Stimulated activated CD4-positive, alpha-beta T cell treated with anti-CD3 and anti-CD28 coated beads, Interleukin-4, amount 100 ng/mL, for 48 hours (primary cell): ENCODE results near the gene SLC25A48.

ENCODE experiments used
- DNase-seq, 2 donors: peaks; one replicate each; pipeline ENCODE4 v3.0.0-alpha.2; 2020; ENCODE audit warnings: low read depth in 2 of 2

SLC25A48 gene

DNA sequence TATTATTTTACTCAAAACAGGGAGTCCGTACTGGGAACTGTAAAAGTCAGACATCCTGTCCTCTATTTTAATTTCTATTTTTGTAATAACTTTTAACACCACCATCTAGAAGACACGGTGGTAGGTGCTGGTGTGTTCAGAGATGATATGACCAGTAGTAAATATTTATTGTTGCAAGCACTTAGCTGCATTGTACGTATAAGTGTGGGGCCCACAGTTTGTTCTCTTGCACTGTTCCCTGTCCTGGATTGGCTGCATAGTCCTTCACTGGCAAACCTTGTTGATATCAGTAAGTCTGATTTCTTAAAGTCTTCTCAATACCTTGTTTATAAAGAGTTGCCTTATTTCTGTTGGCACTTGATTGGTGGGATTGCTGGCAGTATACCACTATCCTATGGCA lies 85.7 kb downstream of the SLC25A48 start:
- DNase-seq = no peak

DNA sequence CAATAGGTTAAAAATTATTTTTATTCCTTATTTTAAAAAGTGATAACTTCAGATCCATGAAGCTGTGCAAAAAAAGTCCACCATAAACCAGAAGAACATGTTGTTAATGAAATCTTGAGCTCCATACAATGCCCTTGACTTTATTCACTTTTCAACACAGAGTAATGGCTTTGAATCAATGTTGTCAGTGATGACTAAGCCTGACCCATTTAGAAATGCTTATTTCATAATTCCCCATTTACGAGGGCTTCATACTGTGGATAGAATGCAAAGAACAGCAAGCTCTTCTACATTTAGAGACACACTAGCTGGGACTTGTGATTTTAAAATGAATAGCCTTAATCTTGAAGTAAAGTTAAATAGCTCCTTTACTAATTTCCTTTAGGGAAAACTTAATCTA lies 86.9 kb downstream of the SLC25A48 start:
- no peak for DNase-seq

DNA sequence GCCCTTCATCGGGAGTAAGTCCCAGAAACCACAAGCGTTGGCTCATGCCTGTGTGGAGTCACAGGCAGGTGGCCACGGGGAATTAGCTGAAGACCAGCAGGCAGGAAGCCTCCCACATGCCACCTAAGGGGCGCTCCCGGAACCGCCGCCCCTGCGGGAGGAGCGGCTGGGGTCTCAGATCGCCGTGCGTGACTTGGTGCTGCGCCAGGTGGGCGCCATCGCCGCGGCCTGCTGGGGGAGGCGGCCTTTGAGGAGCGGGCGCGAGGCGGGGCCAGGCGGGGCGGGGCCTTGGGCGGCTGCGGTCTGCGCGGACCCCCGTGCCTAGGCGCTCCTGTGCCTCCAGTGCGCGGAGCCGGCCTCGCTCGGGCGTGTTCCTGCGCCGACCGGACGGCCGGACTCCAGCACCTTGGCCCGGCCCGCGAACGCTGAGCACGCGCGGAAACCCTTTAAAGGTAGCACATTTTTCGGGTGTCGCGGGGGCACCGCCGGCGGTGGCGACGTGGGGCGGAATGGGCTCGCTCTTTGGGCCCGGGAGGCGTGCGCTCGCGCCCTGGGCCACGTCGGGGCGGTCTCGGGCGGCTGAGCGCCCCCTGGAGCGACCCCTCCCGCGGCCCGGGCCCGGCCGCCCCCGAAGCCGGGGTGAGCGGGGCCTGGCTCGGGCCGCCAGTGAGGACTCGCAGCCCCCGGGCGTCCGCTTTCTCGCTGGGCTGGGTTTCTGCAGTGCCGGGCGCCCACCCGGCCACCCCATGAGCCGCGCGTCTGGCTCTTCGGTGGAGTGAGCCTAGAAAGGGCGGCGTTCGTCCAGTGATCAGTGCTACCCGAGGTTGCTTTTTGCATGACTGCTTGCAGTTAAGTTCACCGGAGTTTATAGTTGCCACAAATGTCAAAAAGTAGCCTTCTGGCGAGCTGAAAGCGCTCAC lies 95.8 kb downstream of the SLC25A48 start:
- no peak for DNase-seq

DNA sequence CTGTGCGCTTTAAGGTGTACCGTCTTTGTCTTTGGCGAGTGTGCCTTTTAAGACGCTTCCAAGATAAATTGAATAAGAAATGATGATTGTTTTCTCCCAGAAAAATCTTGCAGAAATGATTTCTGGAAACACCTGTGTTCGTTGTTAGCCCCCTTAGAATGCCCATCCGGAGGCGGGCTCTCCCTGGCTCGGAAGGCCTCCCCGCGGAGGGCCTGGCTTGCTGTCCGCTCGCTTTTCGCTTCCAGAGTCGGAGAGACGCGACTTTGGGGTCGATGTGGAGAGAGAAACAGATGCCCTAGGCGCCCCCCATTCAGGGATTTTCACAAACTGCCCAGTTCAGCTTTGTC lies 96.5 kb downstream of the SLC25A48 start:
- no peak for DNase-seq

DNA sequence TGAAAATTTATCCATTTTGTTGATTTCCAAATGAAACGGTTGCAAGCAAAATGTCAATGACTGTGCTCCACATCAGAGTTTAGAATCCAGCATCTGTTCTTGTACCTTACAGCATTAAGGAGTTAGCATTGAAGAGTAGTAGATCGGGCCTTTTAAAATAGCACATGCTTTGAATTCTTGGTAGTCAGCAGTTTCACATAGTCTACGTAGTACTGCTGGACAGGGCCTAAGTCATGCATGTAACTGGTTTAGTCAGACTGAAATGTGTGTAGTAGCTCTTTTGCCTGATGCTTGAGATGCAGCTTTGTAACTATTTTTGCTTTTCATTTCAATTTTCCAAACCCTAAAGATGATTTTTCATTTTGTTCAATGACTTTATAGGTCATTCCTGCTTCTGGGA lies 100.5 kb downstream of the SLC25A48 start:
- no peak for DNase-seq

DNA sequence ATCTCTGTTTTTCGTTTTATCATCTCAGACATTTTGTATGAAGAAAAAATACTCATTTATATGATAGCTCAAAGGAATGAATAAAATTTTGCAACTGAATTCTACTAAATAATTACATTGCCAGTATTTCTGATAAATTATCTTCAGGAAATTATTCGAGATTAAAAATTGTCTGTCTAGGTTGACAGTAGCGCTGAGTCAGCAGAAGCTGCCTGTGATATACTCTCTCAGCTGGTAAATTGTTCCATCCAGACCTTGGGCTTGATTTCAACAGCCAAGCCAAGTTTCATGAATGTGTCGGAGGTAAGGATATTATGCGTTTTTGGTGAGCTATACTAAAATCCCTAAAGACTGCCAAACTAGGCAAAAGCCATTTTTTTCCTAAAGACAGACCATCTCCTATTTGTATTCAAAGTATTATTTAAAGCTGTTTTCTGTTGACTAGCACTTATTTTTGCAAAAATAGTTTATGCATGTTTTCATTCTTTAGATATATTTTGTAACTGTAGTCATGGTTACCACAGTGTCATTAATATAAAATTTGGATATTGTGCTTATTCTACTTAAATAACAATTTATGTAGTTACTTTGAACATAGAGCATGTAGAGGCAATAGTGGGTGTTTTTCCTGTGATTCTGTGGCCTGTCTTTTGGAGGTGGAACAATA lies 102.9 kb downstream of the SLC25A48 start:
- DNase-seq = no peak
